Natural killer cell (primary cell): ENCODE results near the gene HEXD. TPM values are rescaled to one million over a fixed set of nuclear protein-coding genes. Genes with fewer than 3 reads are reported as not detected.

Experiments used
- ATAC-seq, 3 donors: fragments of 150-1000 bp in 2 of 3; fragments of 200-7000 bp in 1 of 3; cut with Tn5 transposase; 1 replicate in 1 of 3; 2 replicates in 2 of 3; pipeline ENCODE4 v1.10.0; 2021; ENCODE audit warnings: mild to moderate bottlenecking in 2 of 3, moderate library complexity in 2 of 3
- DNase-seq, 2 donors: peaks; one replicate each; pipeline versions ENCODE4 v3.0.0 to v3.0.0-alpha.2; 2013 to 2021; ENCODE audit warnings: mixed read lengths in 1 of 2
- H3K27ac ChIP-seq: one replicate; pipeline ENCODE4 v1.5.1; 2013; ENCODE audit warnings: mild to moderate bottlenecking, low read length
- H3K27me3 ChIP-seq: one replicate; pipeline ENCODE4 v1.6.1; 2013; ENCODE audit warnings: low read length; ENCODE audit not compliant: control insufficient read depth, insufficient read depth
- H3K36me3 ChIP-seq: one replicate; pipeline ENCODE4 v1.6.1; 2013; ENCODE audit warnings: low read length; ENCODE audit not compliant: control insufficient read depth, insufficient read depth
- H3K4me1 ChIP-seq: one replicate; pipeline ENCODE4 v1.6.1; 2013; ENCODE audit warnings: low read length; ENCODE audit not compliant: control insufficient read depth, insufficient read depth
- H3K4me3 ChIP-seq: one replicate; pipeline ENCODE4 v1.5.1; 2013; ENCODE audit warnings: low read length
- H3K9me3 ChIP-seq: one replicate; pipeline ENCODE4 v1.6.1; 2013; ENCODE audit warnings: low read length; ENCODE audit not compliant: control insufficient read depth, insufficient read depth
- H3K27ac Mint-ChIP-seq, 2 donors: one replicate each; pipeline ENCODE4 v1.8.0; 2022; ENCODE audit warnings: mild to moderate bottlenecking in 2 of 2, mixed read lengths in 2 of 2, moderate library complexity in 1 of 2
- H3K27me3 Mint-ChIP-seq, 2 donors: one replicate each; pipeline ENCODE4 v1.8.0; 2022; ENCODE audit warnings: low read depth in 2 of 2, mixed read lengths in 2 of 2
- H3K36me3 Mint-ChIP-seq: one replicate; pipeline ENCODE4 v1.8.0; 2022; ENCODE audit warnings: mixed read lengths
- H3K4me1 Mint-ChIP-seq, 2 donors: one replicate each; pipeline ENCODE4 v1.8.0; 2022; ENCODE audit warnings: mixed read lengths in 2 of 2
- H3K4me3 Mint-ChIP-seq: one replicate; pipeline ENCODE4 v1.8.0; 2022; ENCODE audit warnings: mild to moderate bottlenecking, moderate library complexity, mixed read lengths
- H3K9me3 Mint-ChIP-seq, 2 donors: one replicate each; pipeline ENCODE4 v1.8.0; 2022; ENCODE audit warnings: mixed read lengths in 2 of 2
- WGBS: methylation state at CpG from one replicate; pipeline ENCODE4 v1.1.7; 2013; ENCODE audit warnings: missing lambda C conversion rate; ENCODE audit not compliant: insufficient coverage; 5-methylcytosine and 5-hydroxymethylcytosine counted together
- intact Hi-C: fragments of 100-400 bp; cut with micrococcal nuclease; formaldehyde crosslinking; loops from one replicate; pipeline ENCODE4 v1.14.2; 2022
- total RNA-seq, 4 donors: library from RNA; stranded (reverse); fragments of 120-200 nt in 1 of 4; gene quantifications; one replicate each; pipeline versions ENCODE4 v1.2.3 to v1.2.4, GENCODE V29; 2013 to 2022
- TF ChIP-seq, protein P1 (sequence below): fragments of 200-600 bp; IDR thresholded peaks from one replicate; pipeline ENCODE4 v1.8.0; 2022; ENCODE audit warnings: antibody characterized with exemption

Gene HEXD
- total RNA-seq, 3 donors from 2014 or later (not counting 1 experiment from before 2014, with no cell fraction given) = 35.7 to 57.4 (median 51.5) TPM

DNA sequence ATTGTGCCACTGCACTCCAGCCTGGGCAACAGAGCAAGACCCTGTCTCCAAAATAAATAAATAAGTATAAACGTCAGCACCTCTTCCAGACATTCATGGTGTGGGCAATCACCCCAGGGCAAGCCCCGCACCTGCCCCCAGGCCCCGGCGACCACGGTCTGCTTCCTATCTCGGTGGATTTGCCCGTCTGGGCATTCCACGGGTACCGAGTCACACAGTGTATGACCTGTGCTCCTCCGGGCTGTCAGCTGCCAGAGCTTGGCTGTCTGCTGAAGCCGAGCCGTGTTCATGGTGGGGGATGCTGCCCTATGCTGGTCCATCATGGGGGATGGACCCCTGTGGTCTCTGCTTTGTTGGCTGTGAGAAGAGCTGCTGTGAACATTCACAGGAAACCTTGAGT is 17.0 kb downstream of the HEXD start:
- Mint-ChIP-seq H3K27me3 (no peaks in the 10 kb centered on the region), H3K27ac (peak overlapping the region; percentile 58 to 76), H3K4me3 (peak overlapping the region; percentile 42), H3K36me3 (no peaks in the 10 kb centered on the region), H3K9me3 (no peaks in the 10 kb centered on the region), H3K4me1 (peaks cover 21 to 31% of the 10 kb centered on the region in 2 donors)
- Histone ChIP-seq H3K27me3 (no peaks in the 10 kb centered on the region), H3K27ac (peak overlapping the region; percentile 42), H3K9me3 (no peaks in the 10 kb centered on the region), H3K36me3 (peaks cover 19% of the 10 kb centered on the region), H3K4me3 (no peak overlapping the region), H3K4me1 (peaks cover 57% of the 10 kb centered on the region)
- 86% methylated on average over 12 of the region's 12 CpGs for WGBS
- TF ChIP-seq, protein P1, sequence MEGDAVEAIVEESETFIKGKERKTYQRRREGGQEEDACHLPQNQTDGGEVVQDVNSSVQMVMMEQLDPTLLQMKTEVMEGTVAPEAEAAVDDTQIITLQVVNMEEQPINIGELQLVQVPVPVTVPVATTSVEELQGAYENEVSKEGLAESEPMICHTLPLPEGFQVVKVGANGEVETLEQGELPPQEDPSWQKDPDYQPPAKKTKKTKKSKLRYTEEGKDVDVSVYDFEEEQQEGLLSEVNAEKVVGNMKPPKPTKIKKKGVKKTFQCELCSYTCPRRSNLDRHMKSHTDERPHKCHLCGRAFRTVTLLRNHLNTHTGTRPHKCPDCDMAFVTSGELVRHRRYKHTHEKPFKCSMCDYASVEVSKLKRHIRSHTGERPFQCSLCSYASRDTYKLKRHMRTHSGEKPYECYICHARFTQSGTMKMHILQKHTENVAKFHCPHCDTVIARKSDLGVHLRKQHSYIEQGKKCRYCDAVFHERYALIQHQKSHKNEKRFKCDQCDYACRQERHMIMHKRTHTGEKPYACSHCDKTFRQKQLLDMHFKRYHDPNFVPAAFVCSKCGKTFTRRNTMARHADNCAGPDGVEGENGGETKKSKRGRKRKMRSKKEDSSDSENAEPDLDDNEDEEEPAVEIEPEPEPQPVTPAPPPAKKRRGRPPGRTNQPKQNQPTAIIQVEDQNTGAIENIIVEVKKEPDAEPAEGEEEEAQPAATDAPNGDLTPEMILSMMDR = no peak
- intact Hi-C loops = no loop called here
- ATAC-seq (peak in 1 of 3 donors; percentile 35), DNase-seq (no peak)

DNA sequence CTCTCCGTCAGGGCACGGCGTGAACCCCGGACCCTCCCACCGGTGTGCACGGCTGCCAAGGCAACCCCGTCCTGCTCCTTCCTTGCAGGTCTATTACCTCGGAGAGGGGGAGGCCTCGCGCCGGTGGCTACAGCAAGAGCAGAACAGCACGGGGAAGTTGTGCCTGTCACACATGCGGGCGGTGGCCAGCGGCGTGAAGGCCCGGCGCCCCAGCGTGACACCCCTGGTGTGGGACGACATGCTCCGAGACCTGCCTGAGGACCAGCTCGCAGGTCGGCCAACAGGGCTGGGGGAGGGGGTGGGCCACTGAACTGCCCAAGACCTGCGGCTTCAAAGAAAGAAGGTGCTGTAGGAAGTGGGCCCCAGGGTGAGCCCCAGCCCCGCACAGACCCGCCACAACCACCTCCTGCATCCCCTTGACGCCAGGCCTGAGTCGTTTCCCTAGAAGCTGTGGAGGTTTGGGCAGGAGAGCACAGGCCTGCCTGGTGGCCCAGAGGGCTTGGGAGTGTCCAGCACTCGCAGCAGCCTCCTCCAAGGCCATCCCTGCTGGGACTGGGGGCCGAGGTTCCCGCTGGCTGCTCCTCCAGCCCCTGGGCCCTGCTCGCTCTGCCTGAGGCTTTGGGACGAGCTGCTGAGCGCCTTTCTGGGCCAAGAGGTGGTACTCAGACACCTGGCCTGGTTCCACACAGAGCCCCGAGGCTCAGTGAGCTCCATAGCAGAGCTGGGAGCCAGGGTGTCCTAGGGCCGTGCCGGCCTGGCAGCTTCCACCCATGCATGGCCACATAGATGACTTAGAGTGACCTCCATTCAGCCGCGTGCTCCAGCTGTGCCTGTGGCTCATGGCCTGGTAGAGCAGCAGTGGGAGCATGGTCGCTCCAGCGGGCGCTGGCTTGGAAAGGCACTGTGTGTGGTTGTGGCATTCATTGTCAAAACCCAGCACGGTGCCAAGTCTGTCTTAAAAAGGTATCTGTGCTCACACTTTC is 17.7 kb downstream of the HEXD start:
- Mint-ChIP-seq H3K27ac (peak overlapping the region; percentile 58 to 76), H3K4me1 (peaks cover 13 to 28% of the 10 kb centered on the region in 2 donors), H3K9me3 (no peaks in the 10 kb centered on the region), H3K4me3 (peak overlapping the region; percentile 35), H3K27me3 (no peaks in the 10 kb centered on the region), H3K36me3 (no peaks in the 10 kb centered on the region)
- Histone ChIP-seq H3K4me3 (no peak overlapping the region), H3K36me3 (peaks cover 19% of the 10 kb centered on the region), H3K9me3 (no peaks in the 10 kb centered on the region), H3K4me1 (peaks cover 61% of the 10 kb centered on the region), H3K27me3 (no peaks in the 10 kb centered on the region), H3K27ac (peak overlapping the region; percentile 42)
- TF ChIP-seq, protein P1 = no peak
- ATAC-seq = peak in 2 of 3 donors; percentile 53 to 55
- 79% methylated on average over 43 of the region's 43 CpGs for WGBS
- intact Hi-C loops = no loop called here
- DNase-seq = no peak

DNA sequence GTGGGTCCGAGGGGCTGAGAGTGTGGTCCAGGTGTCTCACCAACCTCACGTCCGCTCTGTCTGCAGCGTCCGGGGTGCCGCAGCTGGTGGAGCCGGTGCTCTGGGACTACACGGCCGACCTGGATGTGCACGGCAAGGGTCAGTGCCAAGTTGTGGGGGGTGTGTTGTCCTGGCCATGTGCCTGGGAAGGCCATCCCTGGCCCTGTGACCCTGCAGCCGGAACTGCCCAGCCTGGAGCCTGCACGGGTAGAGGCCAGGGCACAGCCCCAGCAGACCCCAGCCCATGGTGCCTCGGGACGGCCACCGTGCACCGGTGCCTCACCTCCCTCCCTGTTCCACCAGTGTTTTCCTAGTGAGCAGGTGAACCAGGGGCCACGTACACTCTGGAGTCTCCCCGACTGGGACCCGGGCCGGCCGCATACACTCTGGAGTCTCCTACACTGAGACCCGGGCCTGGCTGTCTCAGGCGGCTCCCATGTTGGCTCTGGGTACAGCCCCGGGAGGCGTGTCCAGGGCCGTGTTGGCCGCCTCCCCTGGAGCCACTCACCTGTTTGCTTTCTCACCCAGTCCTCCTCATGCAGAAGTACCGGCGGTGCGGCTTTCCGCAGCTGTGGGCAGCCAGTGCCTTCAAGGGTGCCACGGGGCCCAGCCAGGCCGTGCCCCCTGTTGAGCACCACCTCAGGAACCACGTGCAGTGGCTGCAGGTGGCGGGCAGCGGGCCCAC is 18.6 kb downstream of the HEXD start:
- DNase-seq (no peak), ATAC-seq (no peak)
- no peak overlapping the region for H3K4me3 Mint-ChIP-seq
- Histone ChIP-seq H3K36me3 (peaks cover 21% of the 10 kb centered on the region), H3K27me3 (no peaks in the 10 kb centered on the region), H3K27ac (no peak overlapping the region), H3K4me3 (no peak overlapping the region), H3K9me3 (no peaks in the 10 kb centered on the region), H3K4me1 (peaks cover 62% of the 10 kb centered on the region)
- H3K27me3 Mint-ChIP-seq = no peaks in the 10 kb centered on the region
- H3K4me1 Mint-ChIP-seq = peaks cover 12 to 31% of the 10 kb centered on the region in 2 donors
- intact Hi-C loops = no loop called here
- no peaks in the 10 kb centered on the region for H3K9me3 Mint-ChIP-seq
- peak overlapping the region in 1 of 2 donors; percentile 76 for H3K27ac Mint-ChIP-seq
- 96% methylated on average over 36 of the region's 36 CpGs for WGBS
- H3K36me3 Mint-ChIP-seq = no peaks in the 10 kb centered on the region
- TF ChIP-seq, protein P1 = no peak
